Endodermal cell (in vitro differentiated cells): ENCODE results near the gene MYO5B. TPM values are rescaled to one million over a fixed set of nuclear protein-coding genes. Genes with fewer than 3 reads are reported as not detected.
A peak's percentile ranks its signal among the peaks of the same experiment; 100 is the strongest.

ENCODE experiments used
- DNase-seq: peaks from one replicate; pipeline ENCODE4 v3.0.0-alpha.2; 2017
- H3K27ac ChIP-seq: 2 replicates; pipeline ENCODE4 v1.5.1; 2013; ENCODE audit warnings: mild to moderate bottlenecking, low read depth, low read length, moderate library complexity
- H3K27me3 ChIP-seq: 2 replicates; pipeline ENCODE4 v1.6.1; 2013; ENCODE audit warnings: mild to moderate bottlenecking, low read length, moderate library complexity; ENCODE audit not compliant: insufficient read depth, control insufficient read depth, poor library complexity, severe bottlenecking
- H3K36me3 ChIP-seq: 2 replicates; pipeline ENCODE4 v1.7.0; 2013; ENCODE audit warnings: mild to moderate bottlenecking, low read length, moderate library complexity; ENCODE audit not compliant: control insufficient read depth, insufficient read depth
- H3K4me1 ChIP-seq: one replicate; pipeline ENCODE4 v1.7.0; 2013; ENCODE audit warnings: low read length; ENCODE audit not compliant: control insufficient read depth, insufficient read depth
- H3K4me3 ChIP-seq: 2 replicates; pipeline ENCODE4 v1.5.1; 2013; ENCODE audit warnings: mild to moderate bottlenecking, low read length, moderate library complexity
- H3K9ac ChIP-seq: 2 replicates; pipeline ENCODE4 v1.6.1; 2013; ENCODE audit warnings: mild to moderate bottlenecking, low read length, moderate library complexity; ENCODE audit not compliant: poor library complexity, severe bottlenecking; ENCODE audit errors: extremely low read depth
- H3K9me3 ChIP-seq: 2 replicates; pipeline ENCODE4 v1.6.1; 2013; ENCODE audit warnings: mild to moderate bottlenecking, low read length, moderate library complexity; ENCODE audit not compliant: control insufficient read depth
- H3K27ac Mint-ChIP-seq: 2 replicates; pipeline ENCODE4 v1.8.0; 2020; ENCODE audit warnings: mixed read lengths
- H3K27me3 Mint-ChIP-seq: 2 replicates; pipeline ENCODE4 v1.8.0; 2021; ENCODE audit warnings: mild to moderate bottlenecking, mixed read lengths; ENCODE audit not compliant: insufficient read depth
- H3K36me3 Mint-ChIP-seq: 2 replicates; pipeline ENCODE4 v1.8.0; 2020; ENCODE audit warnings: low read depth, mixed read lengths
- H3K4me1 Mint-ChIP-seq: 2 replicates; pipeline ENCODE4 v1.8.0; 2020; ENCODE audit warnings: mixed read lengths
- H3K4me3 Mint-ChIP-seq: 2 replicates; pipeline ENCODE4 v1.8.0; 2020; ENCODE audit warnings: mild to moderate bottlenecking, moderate library complexity, mixed read lengths
- H3K9me3 Mint-ChIP-seq: 2 replicates; pipeline ENCODE4 v1.8.0; 2020; ENCODE audit warnings: mild to moderate bottlenecking, mixed read lengths
- CTCF ChIP-seq: fragments of 200-600 bp; sonication (generic); conservative IDR thresholded peaks from 2 replicates; pipeline ENCODE4 v1.5.0; 2021; ENCODE audit warnings: antibody characterized with exemption, mild to moderate bottlenecking
- WGBS, 2 experiments: methylation state at CpG; one replicate each; pipeline versions ENCODE4 v1.1.5 to v1.1.7; 2013; ENCODE audit warnings: missing lambda C conversion rate in 2 of 2, mixed read lengths in 1 of 2; ENCODE audit not compliant: insufficient coverage in 1 of 2, insufficient read length in 1 of 2; 5-methylcytosine and 5-hydroxymethylcytosine counted together
- total RNA-seq, 2 donors: library from RNA; stranded (reverse); fragmentation: NEBNext Ultra II Directional in 1 of 2; extraction: Animal tissue kit (Norgen Biotek cat#: 25700) in 1 of 2; gene quantifications; 2 replicates in 1 of 2; 3 replicates in 1 of 2; pipeline ENCODE4 v1.2.1, GENCODE V29; 2021

MYO5B gene
- total RNA-seq, 2 donors from 2014 or later: 12.2 to 16.8 TPM

- Mint-ChIP-seq H3K27ac (no peak overlapping the region), H3K4me3 (no peak overlapping the region), H3K9me3 (no peaks in the 10 kb centered on the region), H3K27me3 (no peaks in the 10 kb centered on the region), H3K4me1 (peaks cover 2% of the 10 kb centered on the region), H3K36me3 (no peaks in the 10 kb centered on the region)
- Histone ChIP-seq H3K9ac (no peak overlapping the region), H3K4me1 (no peaks in the 10 kb centered on the region), H3K4me3 (no peak overlapping the region), H3K27me3 (no peaks in the 10 kb centered on the region), H3K9me3 (no peaks in the 10 kb centered on the region), H3K27ac (no peak overlapping the region), H3K36me3 (no peaks in the 10 kb centered on the region)
- DNase-seq: no peak
- TF ChIP-seq CTCF: no peak
- WGBS, 2 experiments: 82 to 97% methylated on average over 1 to 4 of the region's 4 CpGs
Observed at GRCh38 chr18:50011813-50012435, 183.0 kb downstream of the MYO5B start.

GRCh38 chr18:50009773-50010335 lies 185.1 kb downstream of the MYO5B start:
- Histone ChIP-seq H3K4me3 (no peak overlapping the region), H3K27ac (no peak overlapping the region), H3K9me3 (no peaks in the 10 kb centered on the region), H3K27me3 (no peaks in the 10 kb centered on the region), H3K4me1 (no peaks in the 10 kb centered on the region), H3K36me3 (no peaks in the 10 kb centered on the region), H3K9ac (no peak overlapping the region)
- peak; percentile 82 for DNase-seq
- no peaks in the 10 kb centered on the region for H3K27me3 Mint-ChIP-seq
- no peaks in the 10 kb centered on the region for H3K9me3 Mint-ChIP-seq
- no peaks in the 10 kb centered on the region for H3K36me3 Mint-ChIP-seq
- no peak overlapping the region for H3K4me3 Mint-ChIP-seq
- H3K27ac Mint-ChIP-seq: no peak overlapping the region
- peak; percentile 83 for TF ChIP-seq CTCF
- 88 to 96% methylated on average over 1 to 3 of the region's 3 CpGs for WGBS, 2 experiments
- H3K4me1 Mint-ChIP-seq: peaks cover 5% of the 10 kb centered on the region

- no peak for DNase-seq
- TF ChIP-seq CTCF: no peak
- Mint-ChIP-seq H3K4me1 (peaks cover 5% of the 10 kb centered on the region), H3K27ac (no peak overlapping the region), H3K36me3 (no peaks in the 10 kb centered on the region), H3K27me3 (peaks cover 1% of the 10 kb centered on the region), H3K4me3 (no peak overlapping the region), H3K9me3 (no peaks in the 10 kb centered on the region)
- no peak overlapping the region for H3K27ac ChIP-seq
- no peaks in the 10 kb centered on the region for H3K36me3 ChIP-seq
- WGBS, 2 experiments: 92 to 100% methylated on average over 1 to 3 of the region's 3 CpGs
- no peaks in the 10 kb centered on the region for H3K4me1 ChIP-seq
- no peaks in the 10 kb centered on the region for H3K27me3 ChIP-seq
- no peak overlapping the region for H3K4me3 ChIP-seq
- H3K9me3 ChIP-seq: no peaks in the 10 kb centered on the region
- no peak overlapping the region for H3K9ac ChIP-seq
Observed at GRCh38 chr18:50008306-50008705, 186.6 kb downstream of the MYO5B start.
